ENCODE measurements around the gene HBQ1.
"Not testable (repeated sequence)": the region's sequence is repeated elsewhere in the genome, so short reads cannot be mapped to it uniquely, and the experiment has no call there.

HBQ1 gene

DNA sequence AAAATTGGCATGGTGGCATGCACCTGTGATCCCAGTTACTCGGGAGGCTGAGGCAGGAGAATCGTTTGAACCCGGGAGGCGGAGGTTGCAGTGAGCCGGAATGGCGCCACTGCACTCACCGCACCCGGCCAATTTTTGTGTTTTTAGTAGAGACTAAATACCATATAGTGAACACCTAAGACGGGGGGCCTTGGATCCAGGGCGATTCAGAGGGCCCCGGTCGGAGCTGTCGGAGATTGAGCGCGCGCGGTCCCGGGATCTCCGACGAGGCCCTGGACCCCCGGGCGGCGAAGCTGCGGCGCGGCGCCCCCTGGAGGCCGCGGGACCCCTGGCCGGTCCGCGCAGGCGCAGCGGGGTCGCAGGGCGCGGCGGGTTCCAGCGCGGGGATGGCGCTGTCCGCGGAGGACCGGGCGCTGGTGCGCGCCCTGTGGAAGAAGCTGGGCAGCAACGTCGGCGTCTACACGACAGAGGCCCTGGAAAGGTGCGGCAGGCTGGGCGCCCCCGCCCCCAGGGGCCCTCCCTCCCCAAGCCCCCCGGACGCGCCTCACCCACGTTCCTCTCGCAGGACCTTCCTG, at the start of gene HBQ1:
TSS of gene HBQ1 (plus strand) at position 359 of the 575 bp plus-strand sequence. CDS start at position 387, 28 bp downstream.
- in situ Hi-C loops (cut with MboI; ENCODE audit: low sequenced_read_pairs): no loop called here

DNA sequence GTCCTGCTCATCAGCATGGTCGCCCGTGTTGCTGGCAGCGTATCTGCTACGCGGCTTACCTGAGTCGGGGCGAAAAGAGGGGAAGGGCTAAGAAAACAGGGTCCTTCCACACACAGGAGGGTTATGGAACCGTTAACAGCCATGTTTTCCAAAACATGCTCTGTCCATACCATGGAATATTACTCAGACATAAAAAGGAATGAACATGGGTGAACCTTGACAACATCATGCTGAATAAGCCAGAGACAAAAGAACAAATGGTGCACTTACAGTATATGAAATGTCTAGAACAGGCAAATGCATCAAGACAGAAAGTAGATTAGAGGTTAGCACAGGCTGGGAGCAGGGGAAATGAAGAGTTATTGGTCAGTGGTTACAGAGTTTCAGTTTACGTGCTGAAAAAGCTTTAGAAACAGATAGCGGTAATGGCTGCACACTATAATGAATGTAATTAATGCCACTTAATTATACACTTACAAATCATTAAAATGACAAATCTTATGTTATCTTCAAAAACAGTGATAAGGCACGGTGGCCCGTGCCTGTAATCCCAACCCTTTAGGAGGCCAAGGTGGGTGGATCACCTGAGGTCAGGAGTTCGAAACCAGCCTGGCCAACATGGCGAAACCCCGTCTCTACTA, 49.6 kb upstream of the HBQ1 start:
- in situ Hi-C loops (cut with MboI; ENCODE audit: low sequenced_read_pairs): no loop called here

DNA sequence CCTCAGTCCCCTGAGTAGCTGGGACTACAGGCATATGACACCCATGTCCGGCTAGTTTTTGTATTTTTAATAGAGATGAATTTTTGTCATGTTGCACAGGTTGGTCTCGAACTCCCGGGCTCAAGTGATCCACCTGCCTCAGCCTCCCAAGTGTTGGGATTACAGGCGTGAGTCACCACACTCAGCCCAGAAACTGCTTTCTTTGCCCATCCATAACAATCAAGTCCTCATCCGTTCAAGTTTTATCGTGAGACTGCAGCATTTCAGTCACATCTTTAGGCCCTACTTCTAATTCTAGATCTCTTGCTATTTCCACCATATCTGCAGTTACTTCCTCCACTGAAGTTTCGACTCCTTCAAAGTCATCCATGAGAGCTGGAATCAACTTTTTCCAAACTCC, 48.1 kb upstream of the HBQ1 start:
- in situ Hi-C loops (cut with MboI; ENCODE audit: low sequenced_read_pairs): no loop called here

DNA sequence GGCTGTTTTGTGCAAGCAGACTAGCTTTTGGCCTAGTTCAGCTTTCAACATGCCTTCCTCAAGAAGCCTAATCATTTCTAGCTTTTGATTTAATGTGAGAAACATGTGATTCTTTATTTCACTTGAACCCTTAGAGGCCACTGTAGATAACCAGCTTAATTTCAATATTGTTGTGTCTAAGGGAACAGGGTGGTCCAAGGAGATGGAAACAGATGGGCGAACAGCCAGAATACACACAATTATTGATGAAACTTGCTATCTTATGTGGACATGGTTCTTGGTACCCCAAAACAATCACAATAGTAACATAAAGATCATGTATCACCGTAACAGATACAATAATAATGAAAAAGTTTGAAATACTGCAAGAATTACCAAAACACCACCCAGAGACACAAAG, 46.5 kb upstream of the HBQ1 start:
- in situ Hi-C loops (cut with MboI; ENCODE audit: low sequenced_read_pairs): no loop called here

DNA sequence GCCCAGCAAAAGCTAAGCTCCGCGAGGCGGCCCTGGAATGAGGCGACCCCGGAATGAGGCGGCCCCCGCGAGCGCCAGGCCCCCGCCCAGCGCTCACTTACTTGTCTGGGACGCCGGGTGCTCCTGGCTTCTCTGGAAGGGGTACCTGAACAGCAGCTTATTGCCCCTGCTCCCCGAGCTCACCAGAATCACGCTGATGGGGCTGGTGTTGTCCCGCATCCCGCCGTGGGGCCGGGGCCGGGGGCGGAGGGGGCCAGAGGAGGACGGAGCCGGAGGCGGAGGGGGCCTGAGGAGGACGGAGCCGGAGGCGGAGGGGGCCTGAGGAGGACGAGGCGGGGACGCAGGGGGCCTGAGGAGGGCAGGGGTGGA, 42.2 kb upstream of the HBQ1 start:
- in situ Hi-C loops (cut with MboI; ENCODE audit: low sequenced_read_pairs): no loop called here

DNA sequence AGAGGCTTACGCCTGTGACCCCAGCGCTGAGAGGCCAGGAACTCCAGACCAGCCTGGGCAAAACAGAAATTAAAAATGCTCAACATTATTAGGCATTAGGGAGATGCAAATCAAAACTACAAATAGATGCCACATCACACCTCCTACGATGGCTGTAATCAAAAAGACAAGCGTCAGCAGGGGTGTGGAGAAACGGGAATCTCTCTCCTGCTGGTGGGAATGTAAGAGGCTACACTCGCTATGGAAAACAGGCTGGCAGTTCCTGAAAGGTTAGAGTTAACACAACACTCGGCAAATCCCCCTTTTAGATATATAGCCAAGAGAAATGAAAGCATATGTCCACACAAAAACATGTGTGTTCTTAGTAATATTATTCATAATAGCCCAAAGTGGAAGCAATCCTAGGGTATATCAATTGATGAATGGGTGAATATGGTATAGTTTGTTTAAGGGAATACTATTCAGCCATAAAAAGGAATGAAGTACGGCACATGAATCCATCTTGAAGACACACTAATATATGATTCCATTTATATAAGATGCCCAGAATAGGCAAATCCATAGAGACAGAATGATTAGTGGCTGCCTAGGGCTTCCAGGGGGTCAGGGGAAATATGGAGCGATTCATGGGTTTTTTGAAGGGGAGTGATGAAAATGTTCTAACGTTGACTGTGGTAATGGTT, 39.9 kb upstream of the HBQ1 start:
- in situ Hi-C loops (cut with MboI; ENCODE audit: low sequenced_read_pairs): no loop called here

DNA sequence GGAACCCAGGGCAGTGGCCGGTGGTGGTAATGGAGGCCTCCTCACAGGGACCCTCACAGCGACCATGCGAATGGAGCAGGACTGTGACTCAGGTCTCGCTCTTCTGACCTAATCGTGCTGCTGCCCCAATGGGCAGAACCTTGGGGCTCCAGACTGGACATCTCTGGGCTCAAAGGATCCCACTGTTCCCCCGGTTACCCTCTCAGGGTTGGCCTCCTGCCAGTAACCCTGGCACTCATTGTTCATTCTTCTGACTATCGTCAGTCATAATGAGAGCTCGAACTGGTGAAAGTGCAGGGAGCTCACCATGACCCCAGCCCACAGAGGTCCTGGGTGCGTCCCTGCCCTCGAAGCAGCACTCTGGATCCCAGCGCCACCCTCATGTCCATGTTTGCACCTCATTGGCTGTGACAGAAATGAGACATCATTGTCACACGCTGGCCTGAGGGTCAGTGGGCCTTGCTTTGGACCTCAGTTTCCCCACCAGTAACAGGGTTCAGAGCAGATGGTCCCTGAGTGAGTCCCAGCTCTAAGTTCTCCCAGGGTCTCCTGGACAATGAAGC, 37.8 kb upstream of the HBQ1 start:
- in situ Hi-C loops (cut with MboI; ENCODE audit: low sequenced_read_pairs): no loop called here

DNA sequence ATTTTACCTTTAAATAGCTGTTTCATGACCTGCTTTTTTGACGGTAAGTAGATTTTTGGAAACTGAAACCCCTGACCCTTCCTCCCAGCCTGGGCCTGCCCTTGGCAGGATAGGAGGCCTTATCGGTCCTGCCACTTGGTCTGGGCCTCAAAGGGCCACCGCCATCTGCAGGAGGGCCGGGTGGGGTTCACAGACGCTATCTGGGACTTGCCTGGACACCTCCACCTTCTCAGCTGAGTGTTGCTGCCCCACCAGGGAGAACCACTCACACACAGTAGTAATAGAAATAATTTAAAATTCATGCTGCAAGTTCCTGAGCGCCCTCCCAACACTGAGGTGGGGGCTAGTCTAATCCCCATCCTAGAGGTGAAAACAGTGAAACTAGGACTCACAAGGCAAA, 37.2 kb upstream of the HBQ1 start:
- in situ Hi-C loops (cut with MboI; ENCODE audit: low sequenced_read_pairs): no loop called here

DNA sequence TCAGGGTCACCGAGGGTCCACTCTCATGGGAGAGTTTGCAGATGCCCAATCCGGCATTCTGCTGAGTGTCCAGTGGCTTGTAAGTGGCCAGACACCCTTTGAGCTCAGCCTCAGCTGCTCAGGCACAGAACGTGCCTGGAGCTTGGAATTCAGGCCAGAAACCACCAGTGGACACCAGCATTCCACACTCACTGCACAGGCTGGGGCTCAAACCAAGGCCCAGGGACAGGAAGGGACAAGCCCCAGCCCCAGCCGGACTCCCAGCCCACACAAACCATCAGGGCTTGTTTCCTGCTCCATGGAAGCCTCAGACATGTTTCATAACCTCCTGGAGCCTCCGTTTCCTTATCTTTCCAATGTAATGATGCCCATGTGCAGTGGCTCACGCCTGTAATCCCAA, 36.8 kb upstream of the HBQ1 start:
- in situ Hi-C loops (cut with MboI; ENCODE audit: low sequenced_read_pairs): no loop called here

DNA sequence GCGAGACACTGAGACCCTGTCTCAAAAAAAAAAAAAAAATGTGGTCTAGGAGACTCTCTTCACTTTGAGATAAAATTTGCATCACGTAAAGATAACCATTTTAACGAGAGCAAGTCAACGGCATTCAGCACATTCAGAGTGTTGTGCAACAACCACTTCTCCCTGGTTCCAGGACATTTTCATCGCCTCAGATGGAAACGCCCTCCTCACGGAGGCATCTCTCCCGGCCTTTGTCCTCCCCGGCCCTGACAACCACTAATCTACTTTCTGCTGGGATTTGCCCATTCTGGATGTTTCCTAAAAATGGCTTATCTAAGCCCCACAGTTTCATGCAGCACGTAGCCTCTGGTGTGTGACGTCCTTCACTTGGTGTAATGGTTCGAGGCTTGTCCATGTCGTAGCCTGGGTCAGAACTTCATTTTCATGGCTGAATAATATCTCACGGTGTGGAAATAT, 35.4 kb upstream of the HBQ1 start:
- in situ Hi-C loops (cut with MboI; ENCODE audit: low sequenced_read_pairs): no loop called here

DNA sequence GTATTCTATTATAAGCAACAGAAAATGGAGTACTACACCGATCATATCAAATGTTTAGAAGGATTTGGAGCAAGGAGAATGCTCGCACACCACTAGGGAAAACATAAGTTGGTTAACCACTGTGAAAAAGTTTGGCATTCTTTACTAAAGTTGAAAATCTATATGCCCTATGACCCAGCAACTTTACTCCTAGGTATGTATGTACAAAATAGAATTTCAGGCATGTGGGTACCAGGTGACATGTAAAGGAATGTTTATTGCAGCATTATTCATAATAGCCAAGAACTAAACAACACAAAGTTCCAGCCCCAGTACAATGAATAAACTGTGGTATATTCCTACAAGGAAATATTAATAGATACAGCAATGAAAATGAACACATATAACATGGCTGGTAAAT, 33.6 kb upstream of the HBQ1 start:
- in situ Hi-C loops (cut with MboI; ENCODE audit: low sequenced_read_pairs): no loop called here

DNA sequence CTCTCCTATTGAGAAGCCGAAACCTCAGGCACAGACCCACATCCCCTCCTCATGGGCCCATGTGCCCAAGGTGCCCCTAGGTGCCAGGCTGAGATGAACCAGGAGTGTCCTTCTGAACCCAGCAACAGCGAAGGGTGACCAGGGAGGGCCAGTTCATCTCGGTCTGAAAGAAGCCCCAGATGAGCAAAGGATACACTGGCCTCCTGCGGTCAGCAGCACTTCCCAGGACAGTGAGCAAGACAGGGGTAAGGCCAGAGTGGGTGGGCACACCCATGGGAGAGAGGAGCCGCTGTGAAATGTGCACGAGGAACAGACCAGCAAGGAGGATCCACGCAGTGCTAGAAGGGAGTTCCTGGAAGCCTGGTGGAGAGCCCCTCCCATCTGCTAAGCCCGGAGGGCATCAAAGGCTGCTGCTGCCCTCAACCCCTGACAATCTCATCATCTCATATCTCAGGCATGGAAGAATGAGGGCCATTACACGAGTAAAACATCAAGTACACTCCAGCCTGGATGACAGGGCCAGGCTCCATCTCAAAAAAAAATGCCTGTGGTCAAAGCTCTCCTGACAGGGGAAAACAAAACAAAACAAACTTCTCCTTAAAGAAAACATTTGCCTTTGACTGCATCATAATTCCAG, 31.1 kb upstream of the HBQ1 start:
- in situ Hi-C loops (cut with MboI; ENCODE audit: low sequenced_read_pairs): no loop called here

DNA sequence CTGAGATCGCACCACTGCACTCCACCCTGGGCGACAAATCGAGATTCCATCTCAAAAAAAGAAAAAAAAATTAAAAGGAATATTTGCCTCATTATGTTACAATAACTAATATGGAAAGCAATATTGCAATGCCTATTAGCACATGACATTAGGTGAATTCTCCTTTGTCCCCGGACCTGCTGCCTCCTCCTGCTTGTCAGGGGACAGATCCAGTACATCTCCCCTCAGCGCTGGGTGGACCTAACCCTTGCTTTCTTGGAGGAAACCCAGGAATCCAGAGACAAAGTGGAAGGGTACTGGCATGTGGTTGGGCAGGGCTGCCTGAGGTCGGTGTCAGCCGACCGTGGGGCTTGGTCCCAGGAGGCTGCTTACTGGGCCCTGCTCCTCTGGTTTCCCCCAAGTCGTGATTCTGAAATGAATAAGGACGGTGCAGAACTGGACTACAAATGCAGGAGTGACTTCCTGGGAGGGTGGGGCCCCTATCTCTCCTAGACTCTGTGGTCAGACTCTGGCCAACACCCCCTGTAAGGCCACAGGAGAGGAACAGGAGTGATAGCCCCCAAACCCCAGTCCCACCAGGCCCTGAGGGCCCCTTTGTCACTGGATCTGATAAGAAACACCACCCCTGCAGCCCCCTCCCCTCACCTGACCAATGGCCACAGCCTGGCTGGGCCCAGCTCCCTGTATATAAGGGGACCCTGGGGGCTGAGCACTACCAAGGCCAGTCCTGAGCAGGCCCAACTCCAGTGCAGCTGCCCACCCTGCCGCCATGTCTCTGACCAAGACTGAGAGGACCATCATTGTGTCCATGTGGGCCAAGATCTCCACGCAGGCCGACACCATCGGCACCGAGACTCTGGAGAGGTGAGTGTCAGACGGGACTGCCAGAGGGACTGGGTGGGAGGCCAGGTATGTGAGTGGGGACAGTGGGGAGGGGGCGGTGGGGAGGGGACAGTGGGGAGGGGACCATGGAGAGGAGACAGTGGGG, 27.8 kb upstream of the HBQ1 start, which contains the start of gene HBZ:
TSS of gene HBZ (plus strand) at position 504 of the 988 bp plus-strand sequence. CDS start at position 770, 266 bp downstream.
- in situ Hi-C loops (cut with MboI; ENCODE audit: low sequenced_read_pairs): no loop called here

DNA sequence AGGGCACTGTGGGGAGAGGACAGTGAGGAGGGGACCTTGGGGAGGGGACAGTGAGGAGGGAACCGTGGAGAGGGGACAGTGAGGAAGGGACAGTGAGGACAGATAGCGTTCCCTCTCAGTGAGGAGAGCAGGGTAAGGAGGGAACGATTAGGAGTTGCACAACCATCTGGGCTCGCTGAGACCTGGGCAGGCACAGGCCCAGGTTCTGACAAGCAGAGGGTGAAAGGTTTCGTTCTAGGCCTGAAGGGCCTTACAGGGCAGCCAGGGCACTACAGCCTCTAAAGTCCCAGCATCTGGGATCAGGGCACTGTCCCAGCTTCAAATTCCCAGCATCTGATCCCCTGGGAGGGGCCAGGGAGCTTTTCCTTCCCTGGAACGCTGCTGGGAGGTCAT, 27.1 kb upstream of the HBQ1 start:
- in situ Hi-C loops (cut with MboI; ENCODE audit: low sequenced_read_pairs): not testable (repeated sequence)

DNA sequence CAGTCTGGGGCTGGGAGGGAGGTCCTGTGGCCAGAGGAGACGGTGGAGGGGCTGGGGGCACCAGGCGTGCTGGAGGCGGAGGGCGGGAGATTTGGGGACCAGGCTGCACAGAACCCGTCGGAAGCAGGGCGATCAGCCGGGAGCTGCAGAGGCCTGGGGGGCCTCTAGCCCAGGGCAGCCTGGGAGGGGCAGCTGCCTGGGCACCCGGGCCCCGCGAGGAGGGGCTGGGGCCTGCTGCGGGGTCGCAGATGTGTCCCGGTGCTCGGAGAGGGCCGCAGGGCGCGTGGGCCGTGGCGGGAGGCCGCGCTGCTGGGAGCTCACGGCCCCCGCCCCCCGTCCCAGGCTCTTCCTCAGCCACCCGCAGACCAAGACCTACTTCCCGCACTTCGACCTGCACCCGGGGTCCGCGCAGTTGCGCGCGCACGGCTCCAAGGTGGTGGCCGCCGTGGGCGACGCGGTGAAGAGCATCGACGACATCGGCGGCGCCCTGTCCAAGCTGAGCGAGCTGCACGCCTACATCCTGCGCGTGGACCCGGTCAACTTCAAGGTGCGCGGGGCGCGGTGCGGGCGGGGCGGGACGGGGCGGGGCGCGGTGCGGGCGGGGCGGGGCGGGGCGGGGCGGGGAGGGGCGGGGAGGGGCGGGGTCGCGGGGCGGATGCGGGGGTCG, 26.6 kb upstream of the HBQ1 start:
- in situ Hi-C loops (cut with MboI; ENCODE audit: low sequenced_read_pairs): not testable (repeated sequence)

DNA sequence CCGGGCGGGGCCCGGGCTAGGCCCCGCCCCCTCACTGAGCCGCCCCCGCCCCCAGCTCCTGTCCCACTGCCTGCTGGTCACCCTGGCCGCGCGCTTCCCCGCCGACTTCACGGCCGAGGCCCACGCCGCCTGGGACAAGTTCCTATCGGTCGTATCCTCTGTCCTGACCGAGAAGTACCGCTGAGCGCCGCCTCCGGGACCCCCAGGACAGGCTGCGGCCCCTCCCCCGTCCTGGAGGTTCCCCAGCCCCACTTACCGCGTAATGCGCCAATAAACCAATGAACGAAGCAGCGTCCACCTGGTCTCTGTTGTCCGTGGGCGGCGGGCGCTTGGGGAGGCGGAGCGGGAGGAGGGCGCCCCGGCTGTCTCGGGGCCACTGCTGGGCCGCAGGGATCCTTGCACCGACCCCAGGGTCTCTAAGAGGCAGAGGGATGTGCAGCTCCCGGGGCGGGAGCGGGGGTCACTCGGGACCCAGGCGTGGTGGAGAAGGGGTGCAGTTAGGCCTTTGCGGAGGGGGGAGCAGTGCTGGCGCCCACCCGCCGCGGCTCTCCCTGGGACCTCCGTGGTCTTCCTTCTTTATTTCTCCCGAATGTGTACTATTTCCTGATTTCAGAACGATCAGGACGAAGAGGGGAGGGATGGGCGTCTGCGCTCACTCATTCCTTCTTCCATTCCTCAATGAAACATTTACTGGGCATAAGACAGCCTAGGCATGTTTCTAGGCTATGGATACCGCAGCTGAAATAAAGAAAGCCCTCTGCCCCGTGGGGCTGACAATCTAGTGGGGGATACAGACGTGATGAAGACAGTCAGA, 25.8 kb upstream of the HBQ1 start:
- in situ Hi-C loops (cut with MboI; ENCODE audit: low sequenced_read_pairs): no loop called here

DNA sequence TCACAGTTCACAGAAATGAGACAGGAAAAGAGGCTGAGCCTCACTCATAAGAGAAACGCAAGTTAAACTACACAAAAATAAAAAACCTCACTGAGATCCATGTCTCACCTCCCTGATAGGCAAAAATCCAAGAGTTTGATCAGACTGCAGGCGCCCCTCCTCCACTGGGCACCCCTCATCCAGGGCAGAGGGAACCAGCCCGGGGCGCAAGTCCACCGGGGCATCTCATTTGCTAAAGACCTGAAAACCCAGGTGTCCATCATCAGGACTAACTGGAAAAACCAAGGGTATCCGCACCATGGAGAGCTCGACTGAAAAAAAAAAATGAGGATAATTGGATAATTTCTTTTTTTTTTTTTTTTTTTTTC, 25.2 kb upstream of the HBQ1 start:
- in situ Hi-C loops (cut with MboI; ENCODE audit: low sequenced_read_pairs): no loop called here

DNA sequence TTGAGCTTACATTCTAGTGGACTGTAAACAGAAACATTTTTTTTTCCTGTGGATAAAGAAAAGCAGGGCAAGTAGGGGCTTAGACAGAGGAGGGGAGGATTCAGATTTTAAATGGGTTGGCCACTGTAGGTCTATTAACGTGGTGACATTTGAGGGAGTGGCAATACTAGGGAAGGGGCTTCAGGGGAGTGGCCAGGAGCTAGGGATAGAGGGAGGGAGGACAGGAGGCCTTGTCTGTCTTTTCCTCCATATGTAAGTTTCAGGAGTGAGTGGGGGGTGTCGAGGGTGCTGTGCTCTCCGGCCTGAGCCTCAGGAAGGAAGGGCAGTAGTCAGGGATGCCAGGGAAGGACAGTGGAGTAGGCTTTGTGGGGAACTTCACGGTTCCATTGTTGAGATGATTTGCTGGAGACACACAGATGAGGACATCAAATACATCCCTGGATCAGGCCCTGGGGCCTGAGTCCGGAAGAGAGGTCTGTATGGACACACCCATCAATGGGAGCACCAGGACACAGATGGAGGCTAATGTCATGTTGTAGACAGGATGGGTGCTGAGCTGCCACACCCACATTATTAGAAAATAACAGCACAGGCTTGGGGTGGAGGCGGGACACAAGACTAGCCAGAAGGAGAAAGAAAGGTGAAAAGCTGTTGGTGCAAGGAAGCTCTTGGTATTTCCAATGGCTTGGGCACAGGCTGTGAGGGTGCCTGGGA, 21.0 kb upstream of the HBQ1 start:
- in situ Hi-C loops (cut with MboI; ENCODE audit: low sequenced_read_pairs): no loop called here

Measured in HL-60/S4 treated with retinoic acid at 250 ng/mL for 4 days and 3 days (cell line).